GM19239 (cell line): ENCODE data around the gene F2RL2.

Experiments used
- DNase-seq: peaks from one replicate; pipeline ENCODE4 v3.0.0; 2011; ENCODE audit warnings: low spot score; ENCODE audit not compliant: insufficient read length
- FAIRE-seq: peaks from 2 replicates; lab custom pipeline; 2011; peaks lifted over from hg19 to GRCh38; lab: Jason Lieb, UNC

F2RL2 gene

GRCh38 chr5:76591366-76591765 is 31.8 kb downstream of the F2RL2 start:
- FAIRE-seq (no peak), DNase-seq (no peak)

DNA sequence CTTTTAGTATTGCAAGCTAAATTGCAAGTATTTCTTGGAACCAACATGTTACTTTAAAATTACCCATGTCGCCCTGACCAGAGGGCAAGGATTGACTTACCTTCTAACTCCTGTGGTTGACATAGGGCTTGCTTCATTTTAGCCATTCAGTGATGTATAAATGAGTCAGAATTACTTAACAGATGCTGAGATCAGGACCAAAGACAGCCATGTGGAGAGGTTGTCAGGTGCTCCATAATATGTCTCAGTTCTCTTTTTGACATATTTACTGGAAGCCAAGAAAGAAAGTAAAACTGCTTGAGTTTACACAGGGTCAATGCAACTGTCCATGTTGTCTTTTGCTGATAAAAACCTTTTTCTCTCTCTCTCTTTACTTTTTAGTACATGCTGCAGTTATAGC is 33.2 kb downstream of the F2RL2 start:
- peak; percentile 15 for DNase-seq
- peak; percentile 89 for FAIRE-seq

GRCh38 chr5:76586531-76586930 is 36.7 kb downstream of the F2RL2 start:
- peak; percentile 60 for FAIRE-seq
- no peak for DNase-seq

- no peak for DNase-seq
- FAIRE-seq: no peak
Observed at GRCh38 chr5:76585783-76586217, 37.4 kb downstream of the F2RL2 start.

DNA sequence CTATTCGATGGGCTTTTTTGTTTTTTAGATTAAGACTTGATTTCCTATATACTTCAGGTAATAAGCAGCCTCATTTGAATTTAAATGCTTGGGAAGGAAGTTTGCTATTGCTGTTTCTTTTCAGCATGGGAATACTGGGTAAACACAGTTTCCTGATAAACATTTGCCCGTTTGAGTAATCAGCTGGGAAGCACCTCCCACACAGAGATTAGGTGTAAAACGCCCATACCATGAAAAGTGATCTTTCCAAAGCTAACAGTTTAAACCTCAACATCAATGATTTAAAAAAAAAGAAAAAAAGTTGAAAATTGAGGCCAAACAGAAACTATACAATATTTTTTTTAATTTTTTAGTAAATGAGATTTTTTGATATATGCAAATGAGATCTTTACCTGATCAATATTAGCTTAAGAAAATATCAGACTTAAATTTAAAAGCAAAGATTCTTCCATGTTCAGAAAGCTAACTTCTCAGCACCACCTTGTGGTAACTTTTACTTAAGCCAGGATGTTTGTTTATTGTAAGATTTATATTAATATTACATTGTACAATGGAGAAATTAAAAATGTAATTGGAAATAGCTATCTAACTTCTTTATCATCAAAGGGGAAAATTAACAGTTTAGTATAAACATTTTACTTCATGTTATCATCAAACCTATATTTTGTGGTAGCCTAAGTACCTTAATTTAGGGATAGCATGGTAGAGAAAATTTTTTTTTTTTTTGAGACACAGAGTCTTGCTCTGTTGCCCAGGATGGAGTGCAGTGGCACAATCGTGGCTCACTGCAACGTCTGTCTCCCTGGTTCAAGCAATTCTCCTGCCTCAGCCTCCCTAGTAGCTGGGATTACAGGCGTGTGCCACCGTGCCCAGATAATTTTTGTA is 39.8 kb downstream of the F2RL2 start:
- DNase-seq (no peak), FAIRE-seq (peak; percentile 70)

DNA sequence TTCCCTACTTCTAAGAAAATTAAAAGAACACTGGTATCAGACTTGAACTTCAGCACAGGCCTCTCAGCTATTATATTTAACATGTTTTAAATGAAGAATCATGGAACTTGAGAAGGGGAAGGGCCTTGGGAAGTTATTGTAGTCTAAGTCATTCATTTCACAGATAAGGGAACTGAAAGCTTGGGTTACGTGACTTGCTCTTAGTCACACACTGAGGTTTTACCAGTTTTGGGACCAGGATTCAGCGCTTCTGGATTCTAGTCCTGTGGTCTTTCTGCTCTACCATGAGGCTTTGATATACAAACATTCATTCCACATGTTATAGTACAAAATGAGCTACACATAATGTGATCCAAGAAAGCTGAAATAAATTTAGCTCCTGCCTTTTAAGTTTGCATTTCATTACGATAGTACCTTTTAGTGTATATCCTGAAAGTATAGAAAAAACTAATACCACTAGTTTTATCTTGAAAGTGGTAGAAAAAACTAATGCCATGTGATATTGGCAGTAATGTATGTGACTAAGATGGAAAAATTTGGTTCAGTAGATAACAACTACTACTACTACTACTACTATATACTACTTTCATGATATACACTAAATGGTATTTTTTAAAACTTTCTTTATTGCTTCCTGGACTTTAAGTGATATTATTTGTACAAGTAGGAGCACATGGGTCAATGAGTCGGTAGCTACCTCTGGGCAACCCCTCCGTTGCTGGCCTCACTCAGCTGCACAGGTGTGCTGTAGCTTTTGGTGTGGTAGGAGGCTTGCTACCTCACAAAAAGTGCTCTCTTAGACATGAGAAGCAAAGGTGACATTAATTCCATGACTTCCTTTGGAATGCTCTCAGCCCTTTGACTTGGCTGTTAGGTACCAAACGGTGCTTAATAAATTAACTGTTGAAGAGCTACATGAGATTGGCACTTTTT is 40.7 kb downstream of the F2RL2 start:
- peak; percentile 17 for DNase-seq
- FAIRE-seq: peak; percentile 97

- DNase-seq (no peak), FAIRE-seq (no peak)
Observed at GRCh38 chr5:76580981-76581380, 42.2 kb downstream of the F2RL2 start.

- FAIRE-seq: no peak
Observed at GRCh38 chr5:76579166-76579937, 43.9 kb downstream of the F2RL2 start.

GRCh38 chr5:76576996-76577395 is 46.2 kb downstream of the F2RL2 start:
- DNase-seq (no peak), FAIRE-seq (no peak)

More at GRCh38 chr5:76579166-76579937, 43.9 kb downstream of the F2RL2 start:
- DNase-seq: no peak

DNA sequence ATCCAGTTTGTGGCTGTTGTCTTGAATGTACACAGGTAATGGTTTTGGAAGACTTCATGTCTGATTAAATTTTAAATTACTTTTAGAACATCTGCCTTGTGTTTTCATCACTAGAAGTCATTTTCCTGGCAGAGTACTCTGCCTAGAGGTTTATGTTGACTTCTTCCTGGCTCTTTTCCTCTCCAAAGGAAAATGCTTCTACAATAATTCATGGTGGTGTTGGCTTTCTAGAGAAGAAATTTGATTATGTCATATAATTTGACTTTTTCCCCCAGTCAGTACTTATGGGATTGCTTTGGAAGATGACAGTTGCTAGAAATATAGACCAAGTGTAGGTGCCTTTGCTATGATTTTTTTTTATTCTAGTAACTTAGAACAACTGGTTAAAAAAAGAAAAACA is 46.8 kb downstream of the F2RL2 start:
- DNase-seq (no peak), FAIRE-seq (no peak)

DNA sequence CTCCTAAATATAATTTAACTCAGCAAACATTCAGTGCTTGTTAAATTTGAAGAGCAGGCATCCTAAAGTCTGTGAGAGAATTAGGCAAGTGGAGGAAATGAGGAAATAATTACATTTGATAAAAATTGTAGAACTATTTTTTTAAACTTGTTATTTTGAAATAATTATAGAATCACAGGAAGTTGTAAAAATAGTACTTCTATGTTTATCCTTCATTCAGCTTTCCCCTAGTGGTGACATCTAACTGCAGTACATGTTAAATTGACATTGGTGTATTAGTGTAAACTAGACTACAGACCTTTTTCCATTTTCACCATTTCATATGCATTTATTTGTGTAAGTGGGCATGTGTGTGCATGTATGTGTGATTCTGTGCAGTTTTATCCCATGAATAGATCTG is 51.6 kb downstream of the F2RL2 start:
- no peak for DNase-seq
- FAIRE-seq: no peak

DNA sequence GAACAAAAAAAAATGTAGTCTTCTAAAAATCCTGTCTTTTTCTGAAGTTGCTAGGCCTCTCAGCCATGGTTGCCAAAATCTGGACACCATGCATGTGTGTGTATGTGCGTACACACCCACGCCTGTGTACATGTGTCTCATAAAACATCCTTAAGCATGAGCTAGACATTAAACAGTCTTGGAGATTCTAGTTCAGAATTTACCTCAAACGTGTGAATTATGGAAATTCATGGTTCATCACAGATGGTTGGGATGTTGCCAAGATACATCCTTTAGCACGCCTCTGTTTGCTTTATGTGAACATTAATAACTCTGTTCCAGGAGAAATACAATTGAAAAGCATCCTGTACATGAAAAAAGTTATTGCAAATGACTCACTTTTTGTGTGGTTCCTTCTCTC is 53.0 kb downstream of the F2RL2 start:
- no peak for FAIRE-seq
- DNase-seq: no peak
